ENCODE measurements around the gene ENG.
A peak's percentile ranks its signal among the peaks of the same experiment; 100 is the strongest.

ENG gene

GRCh38 chr9:127828262-127829031 is 26.0 kb downstream of the ENG start:
- TF ChIP-seq Cebpa-rat (IDR thresholded peaks at IDR 0.05), result no peak
- H3K4me1 ChIP-seq, result peaks cover 37 to 87% (median 76%) of the 10 kb centered on the region in 10 experiments
- H3K4me2 ChIP-seq, result peak overlapping the region in 4 of 11 experiments; percentile 10 to 29 (median 18); a peak in 3 of 22 replicates
- H3K9ac ChIP-seq, result peak overlapping the region in 2 of 11 experiments; percentile 3 to 49; a peak in 2 of 22 replicates
- H3K27ac ChIP-seq, result peak overlapping the region in 2 of 11 experiments; percentile 10 to 27; a peak in 2 of 22 replicates
- peaks cover 0 to 49% (median 14%) of the 10 kb centered on the region in 11 experiments; a peak in 10 of 22 replicates for H4K20me1 ChIP-seq
- H3K9me3 ChIP-seq (replicated peaks in 1 of 11), result no peaks in the 10 kb centered on the region
- no peak overlapping the region for H3K4me3 ChIP-seq
- peaks cover 59 to 91% (median 74%) of the 10 kb centered on the region in 11 experiments for H3K36me3 ChIP-seq
- H3K27me3 ChIP-seq, result no peaks in the 10 kb centered on the region

GRCh38 chr9:127826253-127826913 is 28.1 kb downstream of the ENG start:
- Histone ChIP-seq H3K27me3 (no peaks in the 10 kb centered on the region), H3K4me3 (no peak overlapping the region), H3K4me2 (peak overlapping the region in 9 of 11 experiments; percentile 4 to 64 (median 39); a peak in 15 of 22 replicates), H3K27ac (no peak overlapping the region), H4K20me1 (peaks cover 0 to 54% (median 14%) of the 10 kb centered on the region in 11 experiments; a peak in 10 of 22 replicates), H3K4me1 (peaks cover 21 to 66% (median 56%) of the 10 kb centered on the region in 10 experiments), H3K9ac (peak overlapping the region in 4 of 11 experiments; percentile 3 to 17 (median 15); a peak in 5 of 22 replicates), H3K36me3 (peaks cover 60 to 98% (median 82%) of the 10 kb centered on the region in 11 experiments), H3K9me3 (replicated peaks in 1 of 11) (no peaks in the 10 kb centered on the region)
- TF ChIP-seq Cebpa-rat (IDR thresholded peaks at IDR 0.05), result no peak

GRCh38 chr9:127825319-127826051 is 29.0 kb downstream of the ENG start:
- Histone ChIP-seq H3K4me1 (peaks cover 21 to 60% (median 47%) of the 10 kb centered on the region in 10 experiments), H3K27ac (no peak overlapping the region), H3K4me3 (no peak overlapping the region), H3K36me3 (peaks cover 65 to 98% (median 90%) of the 10 kb centered on the region in 11 experiments), H3K27me3 (no peaks in the 10 kb centered on the region), H3K9me3 (replicated peaks in 1 of 11) (no peaks in the 10 kb centered on the region), H3K4me2 (peak overlapping the region in 9 of 11 experiments; percentile 4 to 64 (median 39); a peak in 14 of 22 replicates), H4K20me1 (peaks cover 0 to 61% (median 14%) of the 10 kb centered on the region in 11 experiments; a peak in 10 of 22 replicates), H3K9ac (peak overlapping the region in 2 of 11 experiments; percentile 11 to 16; a peak in 2 of 22 replicates)
- TF ChIP-seq Cebpa-rat (IDR thresholded peaks at IDR 0.05), result no peak

- Histone ChIP-seq H4K20me1 (peaks cover 4 to 73% (median 18%) of the 10 kb centered on the region in 11 experiments; a peak in 16 of 22 replicates), H3K4me1 (peaks cover 15 to 47% (median 32%) of the 10 kb centered on the region in 10 experiments; a peak in 19 of 20 replicates), H3K4me3 (no peak overlapping the region), H3K27me3 (no peaks in the 10 kb centered on the region), H3K27ac (no peak overlapping the region), H3K36me3 (peaks cover 67 to 98% (median 92%) of the 10 kb centered on the region in 11 experiments), H3K9me3 (replicated peaks in 1 of 11) (no peaks in the 10 kb centered on the region), H3K9ac (no peak overlapping the region), H3K4me2 (no peak overlapping the region)
- TF ChIP-seq Cebpa-rat (IDR thresholded peaks at IDR 0.05), result no peak
Measured at GRCh38 chr9:127822108-127822507, 32.4 kb downstream of the ENG start.

- Histone ChIP-seq H4K20me1 (peaks cover 32 to 77% (median 47%) of the 10 kb centered on the region in 11 experiments; a peak in 20 of 22 replicates), H3K9me3 (replicated peaks in 1 of 11) (no peaks in the 10 kb centered on the region)
Measured at GRCh38 chr9:127818574-127818973, 35.9 kb downstream of the ENG start.

GRCh38 chr9:127817881-127818434 is 36.5 kb downstream of the ENG start:
- Histone ChIP-seq H3K4me2 (peak overlapping the region in 4 of 11 experiments; percentile 7 to 16 (median 13); a peak in 2 of 22 replicates), H4K20me1 (peaks cover 36 to 82% (median 50%) of the 10 kb centered on the region in 11 experiments; a peak in 20 of 22 replicates), H3K4me1 (peaks cover 0 to 37% (median 15%) of the 10 kb centered on the region in 10 experiments; a peak in 9 of 20 replicates), H3K36me3 (peaks cover 75 to 100% (median 96%) of the 10 kb centered on the region in 11 experiments), H3K27ac (peak overlapping the region in 3 of 11 experiments; percentile 28 to 59 (median 40); a peak in 4 of 22 replicates), H3K9me3 (replicated peaks in 1 of 11) (no peaks in the 10 kb centered on the region), H3K4me3 (no peak overlapping the region), H3K27me3 (no peaks in the 10 kb centered on the region), H3K9ac (peak overlapping the region in 6 of 11 experiments; percentile 3 to 56 (median 32); a peak in 6 of 22 replicates)
- TF ChIP-seq Cebpa-rat (IDR thresholded peaks at IDR 0.05), result no peak

More at GRCh38 chr9:127818574-127818973, 35.9 kb downstream of the ENG start:
- Histone ChIP-seq H3K4me3 (no peak overlapping the region), H3K27ac (no peak overlapping the region), H3K27me3 (no peaks in the 10 kb centered on the region), H3K4me2 (0 out of 22 replicates have a peak overlapping the region, but pooled peaks of 1 of the 11 experiments have one; percentile 7), H3K9ac (no peak overlapping the region), H3K36me3 (peaks cover 70 to 100% (median 95%) of the 10 kb centered on the region in 11 experiments), H3K4me1 (peaks cover 0 to 37% (median 15%) of the 10 kb centered on the region in 10 experiments; a peak in 9 of 20 replicates)
- no peak for TF ChIP-seq Cebpa-rat (IDR thresholded peaks at IDR 0.05)

- Histone ChIP-seq H3K27ac (peak overlapping the region in 6 of 11 experiments; percentile 6 to 59 (median 22); a peak in 9 of 22 replicates), H3K4me1 (peaks cover 1 to 41% (median 17%) of the 10 kb centered on the region in 10 experiments; a peak in 16 of 20 replicates), H3K9me3 (replicated peaks in 1 of 11) (no peaks in the 10 kb centered on the region), H3K4me2 (no peak overlapping the region), H3K9ac (peak overlapping the region in 6 of 11 experiments; percentile 5 to 56 (median 28); a peak in 6 of 22 replicates), H4K20me1 (peaks cover 36 to 91% (median 59%) of the 10 kb centered on the region in 11 experiments; a peak in 20 of 22 replicates), H3K27me3 (no peaks in the 10 kb centered on the region), H3K36me3 (peaks cover 88 to 100% (median 98%) of the 10 kb centered on the region in 11 experiments), H3K4me3 (no peak overlapping the region)
- no peak for TF ChIP-seq Cebpa-rat (IDR thresholded peaks at IDR 0.05)
Measured at GRCh38 chr9:127816728-127817127, 37.7 kb downstream of the ENG start.
